Body of pancreas (tissue), 4 donors: ENCODE measurements around the gene NDUFC1.

Experiments used
- POLR2A ChIP-seq, 3 donors: fragments of 450-650 bp; IDR thresholded peaks; one replicate each; pipeline ENCODE4 v1.6.1; 2016; ENCODE audit warnings: antibody characterized with exemption in 3 of 3, mild to moderate bottlenecking in 2 of 3
- TF ChIP-seq, protein P1 (sequence below), 7 experiments: fragments of 450-650 bp in 4 of 7; fragments of 200-600 bp in 3 of 7; sonication (generic) in 3 of 7; IDR thresholded peaks; one replicate each; pipeline ENCODE4 v1.5.1; 2016 to 2019; ENCODE audit warnings: antibody characterized with exemption in 7 of 7

DNA sequence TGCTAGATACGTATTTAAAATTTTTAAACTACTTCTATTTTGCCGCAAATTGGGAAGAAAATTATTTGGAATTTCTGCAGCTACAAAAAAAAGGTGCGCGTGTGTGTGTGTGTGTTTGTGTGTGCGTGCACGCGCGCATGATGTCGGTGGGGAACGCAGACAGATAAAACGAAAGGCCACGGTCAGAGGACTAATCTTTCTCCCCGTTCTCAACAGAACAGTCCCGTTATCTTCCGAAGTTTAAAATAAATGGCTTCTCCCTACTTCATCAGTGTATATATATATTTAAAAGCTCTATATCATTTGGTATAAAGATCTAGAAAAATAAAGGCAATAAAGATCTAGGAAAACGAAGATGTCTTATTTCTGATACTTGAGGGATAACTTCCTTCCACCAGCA, 23.8 kb downstream of the NDUFC1 start:
- TF ChIP-seq, protein P1, sequence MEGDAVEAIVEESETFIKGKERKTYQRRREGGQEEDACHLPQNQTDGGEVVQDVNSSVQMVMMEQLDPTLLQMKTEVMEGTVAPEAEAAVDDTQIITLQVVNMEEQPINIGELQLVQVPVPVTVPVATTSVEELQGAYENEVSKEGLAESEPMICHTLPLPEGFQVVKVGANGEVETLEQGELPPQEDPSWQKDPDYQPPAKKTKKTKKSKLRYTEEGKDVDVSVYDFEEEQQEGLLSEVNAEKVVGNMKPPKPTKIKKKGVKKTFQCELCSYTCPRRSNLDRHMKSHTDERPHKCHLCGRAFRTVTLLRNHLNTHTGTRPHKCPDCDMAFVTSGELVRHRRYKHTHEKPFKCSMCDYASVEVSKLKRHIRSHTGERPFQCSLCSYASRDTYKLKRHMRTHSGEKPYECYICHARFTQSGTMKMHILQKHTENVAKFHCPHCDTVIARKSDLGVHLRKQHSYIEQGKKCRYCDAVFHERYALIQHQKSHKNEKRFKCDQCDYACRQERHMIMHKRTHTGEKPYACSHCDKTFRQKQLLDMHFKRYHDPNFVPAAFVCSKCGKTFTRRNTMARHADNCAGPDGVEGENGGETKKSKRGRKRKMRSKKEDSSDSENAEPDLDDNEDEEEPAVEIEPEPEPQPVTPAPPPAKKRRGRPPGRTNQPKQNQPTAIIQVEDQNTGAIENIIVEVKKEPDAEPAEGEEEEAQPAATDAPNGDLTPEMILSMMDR (IDR thresholded peaks at IDR 0.05) = no peak
- no peak for TF ChIP-seq POLR2A (IDR thresholded peaks at IDR 0.05)
